ENCODE measurements around the gene SMARCD1.

DNA sequence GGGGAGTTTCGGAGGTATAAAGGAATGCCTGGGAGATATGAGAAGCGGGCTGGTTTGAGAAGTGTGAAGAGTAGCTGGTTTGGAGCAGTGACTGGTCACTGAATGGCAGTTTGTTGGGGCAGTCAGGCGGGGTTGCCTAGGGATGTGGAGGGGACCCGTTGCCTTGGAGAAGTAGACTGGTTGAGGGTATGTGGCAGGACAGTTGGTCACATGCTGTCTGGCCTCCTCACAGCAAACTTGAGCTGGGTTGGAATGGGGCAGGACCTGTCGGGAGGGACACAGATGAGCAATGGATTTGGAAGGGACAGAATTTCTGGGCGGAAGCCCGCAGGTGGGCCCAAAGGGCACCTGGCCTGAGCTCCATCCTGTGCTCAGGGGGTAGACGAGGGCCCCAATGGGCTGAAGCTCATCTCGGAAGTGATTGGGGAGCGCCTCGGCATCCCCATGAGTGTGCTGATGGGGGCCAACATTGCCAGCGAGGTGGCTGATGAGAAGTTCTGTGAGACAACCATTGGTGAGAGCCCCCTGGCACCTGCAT, 20.8 kb downstream of the SMARCD1 start:
- TF ChIP-seq, protein P1, sequence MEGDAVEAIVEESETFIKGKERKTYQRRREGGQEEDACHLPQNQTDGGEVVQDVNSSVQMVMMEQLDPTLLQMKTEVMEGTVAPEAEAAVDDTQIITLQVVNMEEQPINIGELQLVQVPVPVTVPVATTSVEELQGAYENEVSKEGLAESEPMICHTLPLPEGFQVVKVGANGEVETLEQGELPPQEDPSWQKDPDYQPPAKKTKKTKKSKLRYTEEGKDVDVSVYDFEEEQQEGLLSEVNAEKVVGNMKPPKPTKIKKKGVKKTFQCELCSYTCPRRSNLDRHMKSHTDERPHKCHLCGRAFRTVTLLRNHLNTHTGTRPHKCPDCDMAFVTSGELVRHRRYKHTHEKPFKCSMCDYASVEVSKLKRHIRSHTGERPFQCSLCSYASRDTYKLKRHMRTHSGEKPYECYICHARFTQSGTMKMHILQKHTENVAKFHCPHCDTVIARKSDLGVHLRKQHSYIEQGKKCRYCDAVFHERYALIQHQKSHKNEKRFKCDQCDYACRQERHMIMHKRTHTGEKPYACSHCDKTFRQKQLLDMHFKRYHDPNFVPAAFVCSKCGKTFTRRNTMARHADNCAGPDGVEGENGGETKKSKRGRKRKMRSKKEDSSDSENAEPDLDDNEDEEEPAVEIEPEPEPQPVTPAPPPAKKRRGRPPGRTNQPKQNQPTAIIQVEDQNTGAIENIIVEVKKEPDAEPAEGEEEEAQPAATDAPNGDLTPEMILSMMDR (conservative IDR thresholded peaks at IDR 0.05): no peak
- TF ChIP-seq ZFX (IDR thresholded peaks at IDR 0.05): no peak

All from C4-2B (cell line).